ENCODE results near the gene ABCC8. TPM values are rescaled to one million over a fixed set of nuclear protein-coding genes. Genes with fewer than 3 reads are reported as not detected.

ABCC8 gene
- polyA plus RNA-seq, 1 of the 3 experiments (the other 2 are of a cell fraction), result 1.1 TPM

DNA sequence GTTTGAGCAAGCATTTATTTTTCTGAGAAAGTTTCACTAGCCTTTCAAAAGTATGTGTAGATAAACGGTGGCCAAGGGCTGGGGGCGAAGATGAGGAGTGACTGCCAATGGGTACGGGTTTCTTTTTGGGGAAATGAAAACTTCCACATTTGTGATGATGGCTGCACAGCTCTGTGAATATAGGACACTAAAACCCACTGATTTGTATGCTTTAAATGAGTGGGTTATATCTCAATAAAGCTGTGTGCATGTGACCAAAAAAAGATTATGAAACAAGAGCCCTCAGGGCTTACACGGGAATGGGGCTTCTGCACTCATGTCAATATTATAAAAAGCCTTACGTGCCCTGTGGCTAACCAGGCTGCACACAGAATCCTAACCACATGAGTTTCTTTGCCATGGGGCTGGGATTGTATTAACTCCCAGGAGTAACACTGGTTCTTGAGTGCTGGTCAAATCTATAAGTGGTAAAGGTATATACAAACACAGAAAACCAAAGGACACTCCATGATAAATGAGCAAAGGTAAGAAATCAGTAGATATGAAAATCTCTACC, 31.3 kb downstream of the ABCC8 start:
- Histone ChIP-seq H3K27ac (ENCODE audit: low read depth in 2 of 2, low read length in 1 of 2) (no peak overlapping the region), H3F3A (replicated peaks; ENCODE audit: insufficient read depth) (no peaks in the 10 kb centered on the region), H3K9ac (no peak overlapping the region), H3K79me2 (ENCODE audit: insufficient read depth) (no peaks in the 10 kb centered on the region), H3K4me3 (ENCODE audit: low read depth in 2 of 2, low read length in 1 of 2) (no peak overlapping the region), H3K4me1 (ENCODE audit: control insufficient read depth in 1 of 2, insufficient read depth in 2 of 2, low read depth in 1 of 2, low read length in 1 of 2) (no peaks in the 10 kb centered on the region), H3K4me2 (no peak overlapping the region), H3K9me3 (no peaks in the 10 kb centered on the region), H2AFZ (ENCODE audit: low read depth) (no peak overlapping the region), H3K9me2 (no peaks in the 10 kb centered on the region), H3K36me3 (replicated peaks in 1 of 2; ENCODE audit: control insufficient read depth in 1 of 2, insufficient read depth in 2 of 2, low read length in 1 of 2) (no peaks in the 10 kb centered on the region), H4K20me1 (ENCODE audit: insufficient read depth) (no peaks in the 10 kb centered on the region), H3K27me3 (ENCODE audit: insufficient read depth) (no peaks in the 10 kb centered on the region; the same call in none of the 2 replicates)
- ChIA-PET CTCF (interaction anchor here (0.8 to 1.5 kb wide), 2 partner anchors 11 to 12 kb away, joined by 3 read pairs; no protein-coding TSS in a partner anchor), POLR2A (no interaction called here)
- 48% methylated on average over 5 of the region's 5 CpGs for WGBS (ENCODE audit: low lambda C conversion rate)
- DNase-seq, result no peak
- TF ChIP-seq, protein P1, sequence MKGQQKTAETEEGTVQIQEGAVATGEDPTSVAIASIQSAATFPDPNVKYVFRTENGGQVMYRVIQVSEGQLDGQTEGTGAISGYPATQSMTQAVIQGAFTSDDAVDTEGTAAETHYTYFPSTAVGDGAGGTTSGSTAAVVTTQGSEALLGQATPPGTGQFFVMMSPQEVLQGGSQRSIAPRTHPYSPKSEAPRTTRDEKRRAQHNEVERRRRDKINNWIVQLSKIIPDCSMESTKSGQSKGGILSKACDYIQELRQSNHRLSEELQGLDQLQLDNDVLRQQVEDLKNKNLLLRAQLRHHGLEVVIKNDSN (IDR thresholded peaks at IDR 0.05; ENCODE audit: borderline replicate concordance, low read depth), result no peak
- TF ChIP-seq ELF1 (IDR thresholded peaks at IDR 0.05) (no peak), JUND (IDR thresholded peaks at IDR 0.05) (no peak), FOXM1 (IDR thresholded peaks at IDR 0.05; ENCODE audit: low read depth) (no peak), RXRA (IDR thresholded peaks at IDR 0.05; ENCODE audit: borderline replicate concordance, low read depth) (no peak)
- TF ChIP-seq, protein P2, sequence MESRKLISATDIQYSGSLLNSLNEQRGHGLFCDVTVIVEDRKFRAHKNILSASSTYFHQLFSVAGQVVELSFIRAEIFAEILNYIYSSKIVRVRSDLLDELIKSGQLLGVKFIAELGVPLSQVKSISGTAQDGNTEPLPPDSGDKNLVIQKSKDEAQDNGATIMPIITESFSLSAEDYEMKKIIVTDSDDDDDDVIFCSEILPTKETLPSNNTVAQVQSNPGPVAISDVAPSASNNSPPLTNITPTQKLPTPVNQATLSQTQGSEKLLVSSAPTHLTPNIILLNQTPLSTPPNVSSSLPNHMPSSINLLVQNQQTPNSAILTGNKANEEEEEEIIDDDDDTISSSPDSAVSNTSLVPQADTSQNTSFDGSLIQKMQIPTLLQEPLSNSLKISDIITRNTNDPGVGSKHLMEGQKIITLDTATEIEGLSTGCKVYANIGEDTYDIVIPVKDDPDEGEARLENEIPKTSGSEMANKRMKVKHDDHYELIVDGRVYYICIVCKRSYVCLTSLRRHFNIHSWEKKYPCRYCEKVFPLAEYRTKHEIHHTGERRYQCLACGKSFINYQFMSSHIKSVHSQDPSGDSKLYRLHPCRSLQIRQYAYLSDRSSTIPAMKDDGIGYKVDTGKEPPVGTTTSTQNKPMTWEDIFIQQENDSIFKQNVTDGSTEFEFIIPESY (IDR thresholded peaks at IDR 0.05; ENCODE audit: borderline replicate concordance, low read depth), result no peak

DNA sequence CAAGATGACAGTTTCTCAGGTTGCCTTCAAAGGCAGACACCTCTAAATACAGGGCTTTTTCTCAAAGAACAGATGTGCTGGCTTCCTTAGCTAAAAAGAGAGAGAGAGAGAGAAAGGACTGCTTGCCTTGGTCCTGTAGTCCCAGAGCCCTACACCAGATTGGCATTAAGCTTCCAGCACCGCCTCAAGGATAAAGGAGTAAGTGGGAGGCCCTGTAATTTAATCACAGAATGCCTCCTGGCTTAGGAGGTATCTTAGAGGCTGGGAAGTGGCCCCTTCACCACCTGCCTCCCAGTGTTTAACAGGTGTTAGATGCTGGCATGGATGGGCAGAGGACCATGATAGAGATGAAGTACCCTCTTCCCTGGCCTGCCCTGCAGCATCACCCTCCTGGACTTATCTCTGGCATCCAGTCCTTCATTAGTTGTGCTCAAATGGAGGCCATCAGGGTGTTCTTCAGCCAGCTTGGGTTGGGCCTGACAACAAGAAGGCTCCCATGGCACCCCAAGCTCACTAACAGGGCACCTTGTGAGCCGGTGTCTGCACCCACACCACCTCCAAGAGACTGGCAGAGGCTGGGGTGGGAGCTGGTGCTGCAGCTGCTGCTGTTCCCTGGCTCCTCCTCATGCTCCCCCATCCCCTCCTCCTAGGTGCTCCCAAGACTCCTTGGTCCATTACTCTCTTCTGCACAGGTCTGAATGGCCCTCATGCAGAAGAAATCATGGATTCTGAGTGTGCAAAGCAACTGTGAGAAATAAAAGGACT, 32.5 kb downstream of the ABCC8 start:
- Histone ChIP-seq H3K4me1 (ENCODE audit: control insufficient read depth in 1 of 2, insufficient read depth in 2 of 2, low read depth in 1 of 2, low read length in 1 of 2) (no peaks in the 10 kb centered on the region), H3K9me2 (no peaks in the 10 kb centered on the region), H3K4me3 (ENCODE audit: low read depth in 2 of 2, low read length in 1 of 2) (no peak overlapping the region), H3K36me3 (replicated peaks in 1 of 2; ENCODE audit: control insufficient read depth in 1 of 2, insufficient read depth in 2 of 2, low read length in 1 of 2) (no peaks in the 10 kb centered on the region), H3K9ac (no peak overlapping the region), H3K4me2 (no peak overlapping the region), H3K27me3 (ENCODE audit: insufficient read depth) (no peaks in the 10 kb centered on the region; the same call in none of the 2 replicates), H3K9me3 (no peaks in the 10 kb centered on the region), H3K27ac (ENCODE audit: low read depth in 2 of 2, low read length in 1 of 2) (no peak overlapping the region), H2AFZ (ENCODE audit: low read depth) (no peak overlapping the region), H3K79me2 (ENCODE audit: insufficient read depth) (no peaks in the 10 kb centered on the region), H3F3A (replicated peaks; ENCODE audit: insufficient read depth) (no peaks in the 10 kb centered on the region), H4K20me1 (ENCODE audit: insufficient read depth) (no peaks in the 10 kb centered on the region)
- TF ChIP-seq, protein P1 (IDR thresholded peaks at IDR 0.05; ENCODE audit: borderline replicate concordance, low read depth), result no peak
- TF ChIP-seq, protein P3, sequence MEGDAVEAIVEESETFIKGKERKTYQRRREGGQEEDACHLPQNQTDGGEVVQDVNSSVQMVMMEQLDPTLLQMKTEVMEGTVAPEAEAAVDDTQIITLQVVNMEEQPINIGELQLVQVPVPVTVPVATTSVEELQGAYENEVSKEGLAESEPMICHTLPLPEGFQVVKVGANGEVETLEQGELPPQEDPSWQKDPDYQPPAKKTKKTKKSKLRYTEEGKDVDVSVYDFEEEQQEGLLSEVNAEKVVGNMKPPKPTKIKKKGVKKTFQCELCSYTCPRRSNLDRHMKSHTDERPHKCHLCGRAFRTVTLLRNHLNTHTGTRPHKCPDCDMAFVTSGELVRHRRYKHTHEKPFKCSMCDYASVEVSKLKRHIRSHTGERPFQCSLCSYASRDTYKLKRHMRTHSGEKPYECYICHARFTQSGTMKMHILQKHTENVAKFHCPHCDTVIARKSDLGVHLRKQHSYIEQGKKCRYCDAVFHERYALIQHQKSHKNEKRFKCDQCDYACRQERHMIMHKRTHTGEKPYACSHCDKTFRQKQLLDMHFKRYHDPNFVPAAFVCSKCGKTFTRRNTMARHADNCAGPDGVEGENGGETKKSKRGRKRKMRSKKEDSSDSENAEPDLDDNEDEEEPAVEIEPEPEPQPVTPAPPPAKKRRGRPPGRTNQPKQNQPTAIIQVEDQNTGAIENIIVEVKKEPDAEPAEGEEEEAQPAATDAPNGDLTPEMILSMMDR (IDR thresholded peaks at IDR 0.05), result no peak
- no peak for TF ChIP-seq CHD2 (IDR thresholded peaks at IDR 0.05; ENCODE audit: low read length, partially characterized antibody)
- TF ChIP-seq, protein P4, sequence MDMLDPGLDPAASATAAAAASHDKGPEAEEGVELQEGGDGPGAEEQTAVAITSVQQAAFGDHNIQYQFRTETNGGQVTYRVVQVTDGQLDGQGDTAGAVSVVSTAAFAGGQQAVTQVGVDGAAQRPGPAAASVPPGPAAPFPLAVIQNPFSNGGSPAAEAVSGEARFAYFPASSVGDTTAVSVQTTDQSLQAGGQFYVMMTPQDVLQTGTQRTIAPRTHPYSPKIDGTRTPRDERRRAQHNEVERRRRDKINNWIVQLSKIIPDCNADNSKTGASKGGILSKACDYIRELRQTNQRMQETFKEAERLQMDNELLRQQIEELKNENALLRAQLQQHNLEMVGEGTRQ (IDR thresholded peaks at IDR 0.05; ENCODE audit: borderline replicate concordance, low read depth, low read length), result no peak
- TF ChIP-seq, protein P5, sequence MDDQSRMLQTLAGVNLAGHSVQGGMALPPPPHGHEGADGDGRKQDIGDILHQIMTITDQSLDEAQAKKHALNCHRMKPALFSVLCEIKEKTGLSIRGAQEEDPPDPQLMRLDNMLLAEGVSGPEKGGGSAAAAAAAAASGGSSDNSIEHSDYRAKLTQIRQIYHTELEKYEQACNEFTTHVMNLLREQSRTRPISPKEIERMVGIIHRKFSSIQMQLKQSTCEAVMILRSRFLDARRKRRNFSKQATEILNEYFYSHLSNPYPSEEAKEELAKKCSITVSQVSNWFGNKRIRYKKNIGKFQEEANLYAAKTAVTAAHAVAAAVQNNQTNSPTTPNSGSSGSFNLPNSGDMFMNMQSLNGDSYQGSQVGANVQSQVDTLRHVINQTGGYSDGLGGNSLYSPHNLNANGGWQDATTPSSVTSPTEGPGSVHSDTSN (IDR thresholded peaks at IDR 0.05), result no peak
- no peak for TF ChIP-seq EP300 (IDR thresholded peaks at IDR 0.05; ENCODE audit: borderline replicate concordance in 1 of 2, low read depth in 1 of 2, low read length in 1 of 2)
- TF ChIP-seq NRF1 (IDR thresholded peaks at IDR 0.05; ENCODE audit: low read depth, low read length), result no peak
- TF ChIP-seq TAF1 (IDR thresholded peaks at IDR 0.05; ENCODE audit: borderline replicate concordance, low read depth, low read length), result no peak
- no peak for TF ChIP-seq ELF1 (IDR thresholded peaks at IDR 0.05)
- TF ChIP-seq TCF12 (IDR thresholded peaks at IDR 0.05), result no peak
- no peak for DNase-seq
- POLR2A ChIA-PET, result no interaction called here
- WGBS (ENCODE audit: low lambda C conversion rate), result 46% methylated on average over 2 of the region's 2 CpGs
- CTCF ChIA-PET, result interaction anchor here (1.5 kb wide), 1 partner anchor 13 kb away, joined by 3 read pairs; no protein-coding TSS in a partner anchor

Measured in SK-N-SH (cell line).